IMR-90 (cell line): ENCODE measurements around the gene ZAP70.

ENCODE experiments used
- CEBPB ChIP-seq: IDR thresholded peaks from 2 replicates; pipeline ENCODE4 v1.6.1; 2012; ENCODE audit warnings: low read depth, low read length, improper control_type of control experiment
- CTCF ChIP-seq: conservative IDR thresholded peaks from 2 replicates; pipeline ENCODE4 v1.5.1; 2012; ENCODE audit warnings: mild to moderate bottlenecking, low read depth, low read length, improper control_type of control experiment
- ELK1 ChIP-seq: fragments of 150-350 bp; IDR thresholded peaks from 2 replicates; pipeline ENCODE4 v1.6.1; 2016; ENCODE audit warnings: low read depth, mild to moderate bottlenecking, low read length, moderate library complexity, borderline replicate concordance
- MAFK ChIP-seq: IDR thresholded peaks from 2 replicates; pipeline ENCODE4 v1.6.1; 2012; ENCODE audit warnings: low read depth, low read length, improper control_type of control experiment
- MAZ ChIP-seq: IDR thresholded peaks from 2 replicates; pipeline ENCODE4 v1.6.1; 2012; ENCODE audit warnings: low read depth, mild to moderate bottlenecking, low read length, improper control_type of control experiment, moderate library complexity, borderline replicate concordance
- POLR2A ChIP-seq: IDR thresholded peaks from 2 replicates; pipeline ENCODE4 v1.6.1; 2012; ENCODE audit warnings: mild to moderate bottlenecking, low read depth, low read length
- RAD21 ChIP-seq: IDR thresholded peaks from 2 replicates; pipeline ENCODE4 v1.6.1; 2012; ENCODE audit warnings: low read length, improper control_type of control experiment
- RCOR1 ChIP-seq: IDR thresholded peaks from 2 replicates; pipeline ENCODE4 v1.6.1; 2012; ENCODE audit warnings: mild to moderate bottlenecking, low read length, improper control_type of control experiment; ENCODE audit not compliant: insufficient replicate concordance
- RFX5 ChIP-seq: IDR thresholded peaks from 2 replicates; pipeline ENCODE4 v1.8.0; 2012; ENCODE audit warnings: low read depth, mild to moderate bottlenecking, low read length, moderate library complexity
- SMC3 ChIP-seq: fragments of 150-350 bp; IDR thresholded peaks from 2 replicates; pipeline ENCODE4 v1.6.1; 2016; ENCODE audit warnings: low read depth, mild to moderate bottlenecking, antibody characterized with exemption, low read length, moderate library complexity
- TF ChIP-seq, protein P1 (sequence below): fragments of 150-350 bp; IDR thresholded peaks from 2 replicates; pipeline ENCODE4 v1.6.1; 2017; ENCODE audit warnings: mild to moderate bottlenecking, antibody characterized with exemption, low read length, low read depth

DNA sequence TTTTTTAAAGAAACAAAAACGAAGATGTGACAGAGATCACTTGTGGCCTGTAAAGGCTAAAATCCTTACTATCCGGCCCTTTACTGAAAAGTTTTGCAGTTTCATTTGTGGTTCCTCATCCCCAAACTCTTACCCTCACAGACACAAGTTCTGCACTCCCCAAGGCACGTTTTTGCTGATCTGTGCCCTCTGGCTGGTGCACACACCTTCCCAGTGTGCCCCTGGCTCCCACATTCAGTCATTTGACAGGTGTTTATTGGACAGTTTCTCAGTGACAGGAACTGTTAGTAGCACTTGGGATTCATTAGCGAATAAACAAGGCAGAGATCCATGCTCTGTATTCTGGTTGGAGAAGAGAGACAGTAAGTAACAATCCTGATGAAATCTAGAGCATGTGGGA is 22.8 kb downstream of the ZAP70 start:
- no peak for TF ChIP-seq CTCF
- no peak for TF ChIP-seq POLR2A
- TF ChIP-seq RAD21, result no peak
- no peak for TF ChIP-seq RFX5
- TF ChIP-seq, protein P1, sequence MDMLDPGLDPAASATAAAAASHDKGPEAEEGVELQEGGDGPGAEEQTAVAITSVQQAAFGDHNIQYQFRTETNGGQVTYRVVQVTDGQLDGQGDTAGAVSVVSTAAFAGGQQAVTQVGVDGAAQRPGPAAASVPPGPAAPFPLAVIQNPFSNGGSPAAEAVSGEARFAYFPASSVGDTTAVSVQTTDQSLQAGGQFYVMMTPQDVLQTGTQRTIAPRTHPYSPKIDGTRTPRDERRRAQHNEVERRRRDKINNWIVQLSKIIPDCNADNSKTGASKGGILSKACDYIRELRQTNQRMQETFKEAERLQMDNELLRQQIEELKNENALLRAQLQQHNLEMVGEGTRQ, result no peak
- no peak for TF ChIP-seq RCOR1
- TF ChIP-seq MAZ, result no peak
- no peak for TF ChIP-seq CEBPB
- no peak for TF ChIP-seq ELK1
- TF ChIP-seq SMC3, result no peak
- TF ChIP-seq MAFK, result no peak
